ENCODE results near the gene SEMA4F. TPM values are rescaled to one million over a fixed set of nuclear protein-coding genes. Genes with fewer than 3 reads are reported as not detected.

SEMA4F gene
- polyA plus RNA-seq, 4 donors = 6.6 to 8.5 (median 7.6) TPM

Other genes with a start within 250 kb of the SEMA4F start
- gene C2orf81, start 232.6 kb upstream of the SEMA4F start, polyA plus RNA-seq (ENCODE audit: insufficient read length in 4 of 4) = 1 to 10 TPM; 5.6 to 8.7 (median 8.2) TPM
- 10 to 100 TPM; 38.4 to 46.7 (median 40.8) TPM for gene WDR54, start 232.5 kb upstream of the SEMA4F start, polyA plus RNA-seq (ENCODE audit: insufficient read length in 4 of 4)
- 10 to 100 TPM; 53.7 to 94.5 (median 76.7) TPM for gene RTKN, start 212.3 kb upstream of the SEMA4F start, polyA plus RNA-seq (ENCODE audit: insufficient read length in 4 of 4)
- 10 to 100 TPM; 25.2 to 40.9 (median 25.9) TPM for gene INO80B, start 199.2 kb upstream of the SEMA4F start, polyA plus RNA-seq (ENCODE audit: insufficient read length in 4 of 4)
- gene WBP1, start 195.8 kb upstream of the SEMA4F start, polyA plus RNA-seq (ENCODE audit: insufficient read length in 4 of 4) = 100 to 1,000 TPM in 3 of 4 donors, 10 to 100 TPM in 1; 99.5 to 129 (median 123) TPM
- 10 to 100 TPM; 47.2 to 60.8 (median 52.2) TPM for gene MOGS, start 188.9 kb upstream of the SEMA4F start, polyA plus RNA-seq (ENCODE audit: insufficient read length in 4 of 4)
- gene MRPL53, start 181.6 kb upstream of the SEMA4F start, polyA plus RNA-seq (ENCODE audit: insufficient read length in 4 of 4) = 10 to 100 TPM; 40.6 to 86.2 (median 54.7) TPM
- gene CCDC142, start 171.2 kb upstream of the SEMA4F start, polyA plus RNA-seq (ENCODE audit: insufficient read length in 4 of 4) = 10 to 100 TPM in 3 of 4 donors, 1 to 10 TPM in 1; 8.5 to 19.7 (median 13.4) TPM
- gene TTC31, start 171.2 kb upstream of the SEMA4F start, polyA plus RNA-seq (ENCODE audit: insufficient read length in 4 of 4) = 10 to 100 TPM; 24.1 to 43.7 (median 33.2) TPM
- 1 to 10 TPM; 2.2 to 7.0 (median 3.2) TPM for gene LBX2, start 154.6 kb upstream of the SEMA4F start, polyA plus RNA-seq (ENCODE audit: insufficient read length in 4 of 4)
- 10 to 100 TPM; 26.4 to 33.3 (median 28.9) TPM for gene PCGF1, start 146.6 kb upstream of the SEMA4F start, polyA plus RNA-seq (ENCODE audit: insufficient read length in 4 of 4)
- under 1 TPM in 2 of 4 donors, not detected in 2; 0.13 to 0.14 TPM for gene TLX2, start 139.8 kb upstream of the SEMA4F start, polyA plus RNA-seq (ENCODE audit: insufficient read length in 4 of 4)
- under 1 TPM; 0.32 to 0.63 (median 0.41) TPM for gene DQX1, start 128.0 kb upstream of the SEMA4F start, polyA plus RNA-seq (ENCODE audit: insufficient read length in 4 of 4)
- gene AUP1, start 124.5 kb upstream of the SEMA4F start, polyA plus RNA-seq (ENCODE audit: insufficient read length in 4 of 4) = 100 to 1,000 TPM in 3 of 4 donors, 10 to 100 TPM in 1; 88.8 to 136 (median 106) TPM
- gene HTRA2, start 124.3 kb upstream of the SEMA4F start, polyA plus RNA-seq (ENCODE audit: insufficient read length in 4 of 4) = 10 to 100 TPM; 33.6 to 36.9 (median 35.0) TPM
- gene LOXL3, start 100.3 kb upstream of the SEMA4F start, polyA plus RNA-seq (ENCODE audit: insufficient read length in 4 of 4) = 10 to 100 TPM in 3 of 4 donors, 1 to 10 TPM in 1; 9.7 to 12.4 (median 10.7) TPM
- 10 to 100 TPM in 2 of 4 donors, 1 to 10 TPM in 2; 8.3 to 11.1 (median 10.2) TPM for gene DOK1, start 99.5 kb upstream of the SEMA4F start, polyA plus RNA-seq (ENCODE audit: insufficient read length in 4 of 4)
- gene M1AP, start 5.9 kb upstream of the SEMA4F start, polyA plus RNA-seq (ENCODE audit: insufficient read length in 4 of 4) = 1 to 10 TPM in 2 of 4 donors, under 1 TPM in 2; 0.43 to 1.5 (median 0.98) TPM
- gene HK2, start 179.9 kb downstream of the SEMA4F start, polyA plus RNA-seq (ENCODE audit: insufficient read length in 4 of 4) = 10 to 100 TPM in 2 of 4 donors, 1 to 10 TPM in 2; 8.3 to 12.8 (median 10.0) TPM

All from left renal cortex interstitium (tissue), 4 donors.